ENCODE measurements around the gene ADAR. TPM values are rescaled to one million over a fixed set of nuclear protein-coding genes. Genes with fewer than 3 reads are reported as not detected.

Gene ADAR
- total and polyA plus RNA-seq, 12 donors = 18.5 to 160 (median 123) TPM

GRCh38 chr1:154550070-154550469, 57.9 kb downstream of the ADAR start:
- Histone ChIP-seq H3K27me3 (no peaks in the 10 kb centered on the region), H3K4me1 (replicated peaks in 1 of 2) (peaks cover 8 to 24% of the 10 kb centered on the region in 2 donors), H3K36me3 (replicated peaks in 1 of 2) (peaks cover 0 to 62% of the 10 kb centered on the region in 2 donors), H3K4me3 (no peak overlapping the region), H3K9me3 (replicated peaks in 1 of 3) (no peaks in the 10 kb centered on the region), H3K27ac (no peak overlapping the region)
- DNase-seq = no peak
- WGBS, 4 donors = 68 to 77% (median 74%) methylated on average over 5 of the region's 5 CpGs
- TF ChIP-seq CTCF (IDR thresholded peaks at IDR 0.05) (no peak), POLR2A (IDR thresholded peaks at IDR 0.05) (no peak)
- intact Hi-C loops (cut with DNase I) = no loop called here

GRCh38 chr1:154549202-154549770, 58.7 kb downstream of the ADAR start:
- Histone ChIP-seq H3K27me3 (no peaks in the 10 kb centered on the region), H3K4me1 (replicated peaks in 1 of 2) (peaks cover 8 to 24% of the 10 kb centered on the region in 2 donors), H3K4me3 (no peak overlapping the region), H3K27ac (no peak overlapping the region), H3K9me3 (replicated peaks in 1 of 3) (no peaks in the 10 kb centered on the region), H3K36me3 (replicated peaks in 1 of 2) (peaks cover 0 to 55% of the 10 kb centered on the region in 2 donors)
- 80 to 89% (median 87%) methylated on average over 3 of the region's 3 CpGs for WGBS, 4 donors
- DNase-seq = no peak
- TF ChIP-seq POLR2A (IDR thresholded peaks at IDR 0.05) = no peak
- TF ChIP-seq CTCF (IDR thresholded peaks at IDR 0.05) = no peak
- intact Hi-C loops (cut with DNase I) = loop anchor here in 1 of 2 donors (5.0 kb wide), 1 partner anchor 62 kb away; no protein-coding TSS in a partner anchor

- H3K27me3 ChIP-seq = no peaks in the 10 kb centered on the region
- H3K36me3 ChIP-seq (replicated peaks in 1 of 2) = peaks cover 0 to 42% of the 10 kb centered on the region in 2 donors
- H3K27ac ChIP-seq = peak overlapping the region in 2 of 5 donors; percentile 52 to 66
- H3K4me1 ChIP-seq (replicated peaks in 1 of 2) = peaks cover 8 to 19% of the 10 kb centered on the region in 2 donors
- DNase-seq = peak in 4 of 7 donors; percentile 32 to 57 (median 42)
- WGBS, 4 donors = 11 to 33% (median 16%) methylated on average over 1 of the region's 1 CpG
- TF ChIP-seq POLR2A (IDR thresholded peaks at IDR 0.05) = no peak
- no peak for TF ChIP-seq CTCF (IDR thresholded peaks at IDR 0.05)
- no peaks in the 10 kb centered on the region for H3K9me3 ChIP-seq (replicated peaks in 1 of 3)
- H3K4me3 ChIP-seq = no peak overlapping the region
- intact Hi-C loops (cut with DNase I) = loop anchor here in 1 of 2 donors (5.0 kb wide), 1 partner anchor 61 kb away; no protein-coding TSS in a partner anchor
Measured at GRCh38 chr1:154548028-154548427, 60.0 kb downstream of the ADAR start.

- Histone ChIP-seq H3K36me3 (replicated peaks in 1 of 2) (peaks cover 0 to 34% of the 10 kb centered on the region in 2 donors), H3K27ac (peak overlapping the region in 1 of 5 donors; percentile 66), H3K27me3 (no peaks in the 10 kb centered on the region), H3K4me3 (no peak overlapping the region), H3K9me3 (replicated peaks in 1 of 3) (no peaks in the 10 kb centered on the region), H3K4me1 (replicated peaks in 1 of 2) (peaks cover 8 to 19% of the 10 kb centered on the region in 2 donors)
- 77 to 82% (median 79%) methylated on average over 11 of the region's 11 CpGs for WGBS, 4 donors
- TF ChIP-seq POLR2A (IDR thresholded peaks at IDR 0.05) = no peak
- no peak for TF ChIP-seq CTCF (IDR thresholded peaks at IDR 0.05)
- intact Hi-C loops (cut with DNase I) = loop anchor here in 1 of 2 donors (5.0 kb wide), 1 partner anchor 60 kb away; no protein-coding TSS in a partner anchor
- no peak for DNase-seq
Measured at GRCh38 chr1:154547105-154547732, 60.8 kb downstream of the ADAR start.

Data from adrenal gland (tissue), 12 donors.